Common myeloid progenitor, CD34-positive (primary cell): Measurements from ENCODE around the gene ATP8B3.

ENCODE experiments used
- CTCF ChIA-PET: fragments of 350-600 bp; sonication (Branson Sonifier 250); formaldehyde crosslinking; loops from one replicate; lab custom pipeline; 2021; ENCODE audit warnings: antibody characterized with exemption; lab: Charles Lee
- POLR2A ChIA-PET: fragments of 350-600 bp; sonication (Branson Sonifier 250); formaldehyde crosslinking; loops from one replicate; lab custom pipeline; 2021; ENCODE audit warnings: antibody characterized with exemption; lab: Charles Lee
- DNase-seq, 3 donors: peaks; one replicate each; pipeline versions ENCODE4 v3.0.0 to v3.0.0-alpha.2; 2013
- H3K27ac ChIP-seq, 2 experiments: 1 replicate in 1 of 2; 2 replicates in 1 of 2; pipeline ENCODE4 v1.7.0; 2013; ENCODE audit warnings: inconsistent platforms in 2 of 2, low read length in 2 of 2, mild to moderate bottlenecking in 2 of 2, low read depth in 1 of 2, moderate library complexity in 1 of 2; ENCODE audit not compliant: severe bottlenecking in 2 of 2, insufficient read depth in 1 of 2, poor library complexity in 1 of 2
- H3K27me3 ChIP-seq, 5 experiments: replicated peaks in 2 of 5; 1 replicate in 3 of 5; 2 replicates in 2 of 5; pipeline versions ENCODE4 v1.6.1 to v1.7.0; 2013; ENCODE audit warnings: low read length in 4 of 5, mild to moderate bottlenecking in 2 of 5, moderate library complexity in 2 of 5, inconsistent platforms in 1 of 5; ENCODE audit not compliant: insufficient read depth in 5 of 5, control insufficient read depth in 4 of 5
- H3K36me3 ChIP-seq, 4 experiments: 1 replicate in 2 of 4; 2 replicates in 2 of 4; pipeline versions ENCODE4 v1.6.1 to v1.7.0; 2013; ENCODE audit warnings: low read length in 3 of 4, control low read depth in 1 of 4, mild to moderate bottlenecking in 1 of 4; ENCODE audit not compliant: control insufficient read depth in 4 of 4, insufficient read depth in 4 of 4
- H3K4me1 ChIP-seq, 4 experiments: 1 replicate in 3 of 4; 2 replicates in 1 of 4; pipeline versions ENCODE4 v1.6.1 to v1.7.1; 2013; ENCODE audit warnings: low read length in 3 of 4, mild to moderate bottlenecking in 3 of 4, control low read depth in 1 of 4, inconsistent platforms in 1 of 4, moderate library complexity in 1 of 4; ENCODE audit not compliant: control insufficient read depth in 4 of 4, insufficient read depth in 4 of 4; ENCODE audit errors: control extremely low read depth in 1 of 4
- H3K4me3 ChIP-seq, 7 experiments: 1 replicate in 4 of 7; 2 replicates in 3 of 7; pipeline versions ENCODE4 v1.5.1 to v1.7.0; 2013; ENCODE audit warnings: mild to moderate bottlenecking in 7 of 7, low read length in 6 of 7, moderate library complexity in 6 of 7, inconsistent platforms in 2 of 7, low read depth in 2 of 7, control low read depth in 1 of 7; ENCODE audit not compliant: insufficient read depth in 4 of 7, control insufficient read depth in 1 of 7; ENCODE audit errors: extremely low read depth in 1 of 7
- H3K9me3 ChIP-seq, 5 experiments: 1 replicate in 4 of 5; 2 replicates in 1 of 5; pipeline versions ENCODE4 v1.6.1 to v1.7.1; 2013; ENCODE audit warnings: low read length in 4 of 5, mild to moderate bottlenecking in 2 of 5, inconsistent platforms in 1 of 5, low read depth in 1 of 5, moderate library complexity in 1 of 5; ENCODE audit not compliant: control insufficient read depth in 4 of 5, insufficient read depth in 2 of 5; ENCODE audit errors: control extremely low read depth in 1 of 5
- WGBS: methylation state at CpG from one replicate; pipeline ENCODE4 v1.1.5; 2013; ENCODE audit not compliant: insufficient coverage; 5-methylcytosine and 5-hydroxymethylcytosine counted together

The ATP8B3 gene

DNA sequence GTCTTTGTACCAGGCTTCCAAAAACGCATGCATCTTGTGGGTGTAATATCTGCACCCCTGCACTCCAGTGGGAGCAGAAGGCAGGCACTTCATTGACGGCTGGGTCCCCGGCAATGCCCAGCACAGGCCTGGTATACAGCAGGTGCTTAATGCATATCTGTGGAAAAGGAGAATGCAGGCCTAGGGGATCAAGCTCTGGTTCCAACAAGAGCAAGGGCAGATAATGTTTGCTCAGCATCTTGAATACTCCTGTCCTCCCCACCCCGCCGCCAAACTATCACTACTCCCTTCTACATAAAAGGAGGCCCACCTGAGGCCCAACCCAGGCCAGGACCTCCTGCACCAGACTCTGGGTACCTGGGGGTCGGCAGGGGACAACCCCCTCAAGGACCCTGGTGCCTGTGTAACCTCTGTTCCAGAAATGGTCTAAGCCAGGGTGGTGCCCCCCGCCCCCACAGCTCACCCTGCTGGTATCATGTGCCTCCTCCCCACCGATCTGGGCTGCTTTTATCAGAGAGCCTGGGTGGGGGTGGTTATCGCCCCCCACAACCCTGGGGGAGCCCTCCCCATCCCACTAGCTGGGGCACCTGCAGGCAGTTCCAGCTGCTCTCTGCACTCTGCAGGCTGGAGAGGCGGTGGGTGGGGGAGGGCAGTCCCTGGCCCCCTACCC, 46.5 kb upstream of the ATP8B3 start:
- POLR2A ChIA-PET: interaction anchor here (1.3 kb wide), 1 partner anchor 47 kb away, joined by 3 read pairs; the partner anchor contains the start of genes ADAT3 and SCAMP4

DNA sequence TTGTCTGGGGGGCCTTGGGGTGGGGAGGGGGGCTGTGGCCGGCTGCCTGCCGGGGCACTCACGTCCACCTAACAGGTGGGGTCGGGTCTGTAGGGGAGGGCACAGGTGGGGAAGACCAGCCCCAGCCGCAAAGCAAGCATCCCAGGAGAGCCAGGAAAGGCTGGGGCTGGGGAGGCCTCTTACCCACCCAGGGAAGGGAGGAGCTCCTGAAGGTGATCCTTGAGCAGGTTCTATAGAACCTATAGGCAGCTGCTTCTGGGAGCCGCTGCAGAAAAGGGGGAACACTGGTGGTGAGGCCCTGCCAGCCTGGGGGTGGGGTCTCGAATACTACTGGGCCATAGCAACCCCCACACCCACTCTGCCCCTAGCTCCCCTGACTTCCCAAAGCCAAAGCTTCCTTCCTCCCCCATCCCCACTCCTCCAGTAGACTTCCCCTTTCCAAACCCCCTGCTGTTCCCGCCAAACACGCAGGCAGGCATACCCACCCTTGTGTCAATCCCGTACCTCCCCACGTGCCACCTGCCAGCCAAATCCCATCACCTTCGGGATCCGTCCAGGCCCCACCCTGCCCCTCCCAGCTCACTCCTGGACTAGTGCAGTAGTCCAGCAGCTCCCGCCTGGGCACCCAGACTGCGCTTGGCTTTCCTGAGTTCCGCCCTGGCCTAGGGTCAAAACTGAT, 45.7 kb upstream of the ATP8B3 start:
- POLR2A ChIA-PET: interaction anchor here (0.6 to 1.3 kb wide), 2 partner anchors 48 to 191 kb away, joined by 3 read pairs; partner anchors contain the start of genes ADAT3 and SCAMP4
- Histone ChIP-seq H3K36me3 (peaks cover 0 to 4% (median 0%) of the 10 kb centered on the region in 4 experiments), H3K27ac (peak overlapping the region; percentile 2 to 86), H3K27me3 (no peaks in the 10 kb centered on the region), H3K9me3 (no peaks in the 10 kb centered on the region), H3K4me3 (peak overlapping the region in 5 of 7 experiments; percentile 29 to 89 (median 88)), H3K4me1 (peaks cover 0 to 93% (median 89%) of the 10 kb centered on the region in 4 experiments)
- DNase-seq: no peak
- 19% methylated on average over 14 of the region's 16 CpGs for WGBS
- CTCF ChIA-PET: interaction anchor here (1.0 to 1.5 kb wide), 2 partner anchors 9 to 20 kb away, joined by 3 read pairs; no protein-coding TSS in a partner anchor

More for the DNA sequence above, 46.5 kb upstream of the ATP8B3 start:
- no peak for DNase-seq
- Histone ChIP-seq H3K27me3 (no peaks in the 10 kb centered on the region), H3K36me3 (no peaks in the 10 kb centered on the region), H3K4me1 (peaks cover 0 to 85% (median 81%) of the 10 kb centered on the region in 4 experiments), H3K27ac (peak overlapping the region; percentile 2 to 86), H3K4me3 (peak overlapping the region in 1 of 7 experiments; percentile 88), H3K9me3 (no peaks in the 10 kb centered on the region)
- WGBS: 48% methylated on average over 9 of the region's 10 CpGs
- CTCF ChIA-PET: no interaction called here

DNA sequence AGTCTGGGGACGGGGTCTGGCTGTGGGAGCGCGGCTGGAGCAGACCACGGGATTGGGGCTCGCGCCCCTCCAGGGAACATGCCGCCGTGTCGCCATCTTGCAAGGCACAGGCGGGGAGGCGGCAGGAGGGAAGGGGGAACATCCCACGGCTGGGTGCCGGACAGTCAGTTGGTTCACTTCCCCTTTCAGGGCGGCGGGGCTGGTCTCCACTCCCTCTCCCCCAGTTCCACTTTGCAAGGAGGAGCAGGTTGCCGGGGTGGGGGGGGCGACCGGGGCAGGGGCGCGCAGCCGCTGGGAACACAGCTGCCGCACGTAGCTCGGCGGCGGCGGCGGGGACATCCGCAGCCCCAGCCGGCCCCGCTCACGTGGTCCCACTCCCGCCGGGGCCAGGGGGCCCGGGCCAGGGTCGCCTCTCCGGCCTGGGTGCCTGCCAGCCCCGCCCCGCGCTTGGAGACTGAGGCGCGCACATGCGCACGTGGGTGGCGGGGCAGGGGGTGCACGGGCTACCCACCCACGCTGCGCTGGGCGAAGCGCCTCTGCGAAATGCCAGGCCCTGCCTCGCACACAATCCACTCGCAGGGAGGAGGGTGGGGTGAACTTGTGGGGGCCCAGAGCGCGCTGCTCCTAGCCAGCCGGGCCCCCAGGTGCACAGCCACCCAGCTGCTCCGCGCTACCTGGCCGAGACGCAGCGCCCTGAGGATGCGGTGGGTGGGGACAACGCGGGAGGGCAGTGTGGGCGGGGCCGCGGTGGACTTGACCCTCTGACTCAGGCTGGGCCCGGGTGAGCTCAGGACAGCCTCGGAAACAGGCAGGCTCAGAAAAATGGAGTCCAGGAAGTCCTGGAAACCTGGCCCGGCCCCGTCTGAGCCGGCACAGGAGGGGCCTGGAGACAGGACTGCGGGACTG, 44.9 kb upstream of the ATP8B3 start:
- WGBS: under 1% methylated on average over 59 of the region's 73 CpGs
- H3K27ac ChIP-seq: peak overlapping the region; percentile 50 to 88
- H3K27me3 ChIP-seq: no peaks in the 10 kb centered on the region
- H3K9me3 ChIP-seq: no peaks in the 10 kb centered on the region
- ChIA-PET CTCF (interaction anchor here (1.0 to 1.5 kb wide), 2 partner anchors 8 to 19 kb away, joined by 3 read pairs; no protein-coding TSS in a partner anchor), POLR2A (interaction anchor here (1.2 to 1.3 kb wide), 2 partner anchors 19 to 49 kb away, joined by 3 to 6 read pairs; partner anchors contain the start of genes ADAT3 and SCAMP4)
- H3K4me3 ChIP-seq: peak overlapping the region; percentile 57 to 89 (median 81)
- peak; percentile 68 to 91 (median 86) for DNase-seq
- peaks cover 0 to 97% (median 96%) of the 10 kb centered on the region in 4 experiments for H3K4me1 ChIP-seq
- H3K36me3 ChIP-seq: peaks cover 0 to 9% (median 0%) of the 10 kb centered on the region in 4 experiments

DNA sequence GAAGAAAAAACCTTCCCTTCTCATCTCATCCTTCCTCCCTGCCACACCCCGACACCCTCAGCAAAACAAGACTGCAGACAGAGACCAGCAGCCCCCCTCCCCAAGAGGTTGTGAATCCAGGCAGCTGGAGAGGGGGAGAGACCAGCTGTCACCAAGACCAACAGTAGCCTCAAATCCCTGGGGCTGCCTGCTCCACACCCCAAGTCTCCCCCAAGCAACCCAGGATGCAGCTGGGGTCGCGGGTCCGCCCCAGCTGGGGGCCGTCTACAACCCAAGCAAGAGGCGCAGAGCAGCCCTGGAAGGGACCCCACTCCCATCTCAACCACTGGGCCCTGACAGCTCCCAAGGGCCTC, 44.2 kb upstream of the ATP8B3 start:
- ChIA-PET CTCF (no interaction called here), POLR2A (interaction anchor here (1.2 kb wide), 1 partner anchor 20 kb away, joined by 6 read pairs; no protein-coding TSS in a partner anchor)
- Histone ChIP-seq H3K36me3 (peaks cover 0 to 14% (median 0%) of the 10 kb centered on the region in 4 experiments), H3K4me1 (peaks cover 0 to 97% (median 95%) of the 10 kb centered on the region in 4 experiments), H3K27me3 (no peaks in the 10 kb centered on the region), H3K27ac (peak overlapping the region; percentile 50 to 88), H3K9me3 (no peaks in the 10 kb centered on the region), H3K4me3 (peak overlapping the region; percentile 57 to 89 (median 81))
- 0% methylated on average over 3 of the region's 6 CpGs for WGBS
- peak in 1 of 3 donors; percentile 57 for DNase-seq

DNA sequence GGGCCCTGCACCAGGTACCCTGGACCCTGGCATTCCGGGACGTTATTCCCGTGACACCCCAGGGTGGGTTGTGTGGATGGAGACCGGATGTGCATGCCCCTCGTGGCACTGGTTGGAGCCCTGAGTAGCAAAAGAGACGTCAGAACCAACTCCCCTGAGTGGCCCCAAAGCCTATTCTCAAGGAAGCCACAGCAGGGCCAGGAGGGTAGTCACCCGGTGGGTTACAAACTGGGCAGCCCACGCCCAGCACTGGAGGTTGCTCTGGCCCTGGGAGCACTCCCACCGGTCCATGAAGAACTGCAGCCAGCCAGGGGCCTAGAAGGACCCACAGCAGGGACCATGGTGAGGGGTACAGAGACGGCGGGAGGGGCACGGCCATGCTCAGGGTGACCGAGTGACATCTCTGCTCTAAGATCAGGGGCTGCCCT, 43.8 kb upstream of the ATP8B3 start:
- no peaks in the 10 kb centered on the region for H3K27me3 ChIP-seq
- no peak for DNase-seq
- H3K27ac ChIP-seq: peak overlapping the region; percentile 50 to 88
- H3K36me3 ChIP-seq: peaks cover 0 to 17% (median 0%) of the 10 kb centered on the region in 4 experiments
- peaks cover 0 to 97% (median 94%) of the 10 kb centered on the region in 4 experiments for H3K4me1 ChIP-seq
- 7% methylated on average over 10 of the region's 13 CpGs for WGBS
- CTCF ChIA-PET: interaction anchor here (1.0 to 1.5 kb wide), 3 partner anchors 9 to 19 kb away, joined by 3 read pairs; no protein-coding TSS in a partner anchor
- POLR2A ChIA-PET: interaction anchor here (1.2 kb wide), 1 partner anchor 20 kb away, joined by 6 read pairs; no protein-coding TSS in a partner anchor
- peak overlapping the region; percentile 57 to 89 (median 81) for H3K4me3 ChIP-seq
- H3K9me3 ChIP-seq: no peaks in the 10 kb centered on the region
